Naive thymus-derived CD4-positive, alpha-beta T cell (primary cell): ENCODE measurements around the gene AK2. TPM values are rescaled to one million over a fixed set of nuclear protein-coding genes. Genes with fewer than 3 reads are reported as not detected.
A peak's percentile ranks its signal among the peaks of the same experiment; 100 is the strongest.

ENCODE experiments used
- ATAC-seq: fragments of 150-1000 bp; cut with Tn5 transposase; 2 replicates; pipeline ENCODE4 v1.10.0; 2021; ENCODE audit warnings: mild to moderate bottlenecking, moderate library complexity
- CTCF ChIA-PET: fragments of 350-600 bp; sonication (Branson Sonifier 250); formaldehyde crosslinking; loops from one replicate; lab custom pipeline; 2021; ENCODE audit warnings: antibody characterized with exemption; lab: Charles Lee
- POLR2A ChIA-PET: fragments of 350-600 bp; sonication (Branson Sonifier 250); formaldehyde crosslinking; loops from one replicate; lab custom pipeline; 2021; ENCODE audit warnings: antibody characterized with exemption, inconsistent platforms; lab: Charles Lee
- DNase-seq, 9 donors: peaks; one replicate each; pipeline versions ENCODE4 v3.0.0 to v3.0.0-alpha.2; 2020 to 2022; ENCODE audit warnings: mixed read lengths in 1 of 9
- H3K27ac ChIP-seq: one replicate; pipeline ENCODE4 v1.7.0; 2013; ENCODE audit warnings: mild to moderate bottlenecking, low read depth, low read length, moderate library complexity
- H3K27me3 ChIP-seq, 2 donors: one replicate each; pipeline ENCODE4 v1.7.0; 2013; ENCODE audit warnings: low read length in 2 of 2, mild to moderate bottlenecking in 2 of 2, moderate library complexity in 2 of 2; ENCODE audit not compliant: control insufficient read depth in 2 of 2, insufficient read depth in 2 of 2
- H3K36me3 ChIP-seq, 3 experiments: 1 replicate in 2 of 3; 2 replicates in 1 of 3; pipeline ENCODE4 v1.7.0; 2013; ENCODE audit warnings: low read length in 3 of 3, mild to moderate bottlenecking in 3 of 3, moderate library complexity in 1 of 3; ENCODE audit not compliant: insufficient read depth in 3 of 3, control insufficient read depth in 2 of 3
- H3K4me1 ChIP-seq, 2 donors: one replicate each; pipeline ENCODE4 v1.7.0; 2013; ENCODE audit warnings: low read length in 2 of 2, mild to moderate bottlenecking in 2 of 2, moderate library complexity in 1 of 2; ENCODE audit not compliant: control insufficient read depth in 2 of 2, insufficient read depth in 2 of 2
- H3K4me3 ChIP-seq: 2 replicates; pipeline ENCODE4 v1.7.0; 2013; ENCODE audit warnings: mild to moderate bottlenecking, low read length
- H3K9me3 ChIP-seq, 3 experiments: 1 replicate in 2 of 3; 2 replicates in 1 of 3; pipeline ENCODE4 v1.7.0; 2013; ENCODE audit warnings: low read length in 3 of 3; ENCODE audit not compliant: control insufficient read depth in 2 of 3
- H3K27ac Mint-ChIP-seq, 9 donors: one replicate each; pipeline ENCODE4 v1.8.0; 2020 to 2022; ENCODE audit warnings: mixed read lengths in 9 of 9, mild to moderate bottlenecking in 8 of 9, moderate library complexity in 5 of 9, inconsistent platforms in 2 of 9
- H3K27me3 Mint-ChIP-seq, 5 donors: one replicate each; pipeline ENCODE4 v1.8.0; 2021 to 2022; ENCODE audit warnings: mixed read lengths in 5 of 5, mild to moderate bottlenecking in 1 of 5
- H3K36me3 Mint-ChIP-seq, 5 donors: one replicate each; pipeline ENCODE4 v1.8.0; 2020 to 2022; ENCODE audit warnings: mixed read lengths in 5 of 5, mild to moderate bottlenecking in 3 of 5, inconsistent platforms in 1 of 5
- H3K4me1 Mint-ChIP-seq, 7 donors: one replicate each; pipeline ENCODE4 v1.8.0; 2020 to 2022; ENCODE audit warnings: mixed read lengths in 7 of 7, mild to moderate bottlenecking in 3 of 7, inconsistent platforms in 1 of 7
- H3K4me3 Mint-ChIP-seq, 10 donors: one replicate each; pipeline ENCODE4 v1.8.0; 2020 to 2022; ENCODE audit warnings: mild to moderate bottlenecking in 10 of 10, mixed read lengths in 10 of 10, moderate library complexity in 6 of 10, inconsistent platforms in 2 of 10
- H3K9me3 Mint-ChIP-seq, 11 donors: one replicate each; pipeline ENCODE4 v1.8.0; 2020 to 2022; ENCODE audit warnings: mixed read lengths in 11 of 11, mild to moderate bottlenecking in 4 of 11, inconsistent platforms in 1 of 11, moderate library complexity in 1 of 11
- intact Hi-C, 2 donors: fragments of 100-400 bp; cut with micrococcal nuclease; formaldehyde crosslinking; loops; one replicate each; pipeline ENCODE4 v1.15.1; 2023
- polyA plus RNA-seq, 2 donors: library from polyadenylated mRNA; unstranded; fragments of 300-500 nt; fragmentation: Illumina TruSeq; gene quantifications; one replicate each; pipeline ENCODE4 v1.2.3, GENCODE V29; 2021
- total RNA-seq, 6 experiments: library from RNA in 5 of 6; stranded (reverse) in 5 of 6; gene quantifications; 1 replicate in 5 of 6; 2 replicates in 1 of 6; pipeline ENCODE4 v1.2.3 and lab custom pipeline; 2021 to 2026

The AK2 gene
- total and polyA plus RNA-seq, 7 experiments from 2014 or later: 53.8 to 219 (median 97.4) TPM

GRCh38 chr1:33042831-33043230 is 6.1 kb upstream of the AK2 start:
- Histone ChIP-seq H3K27ac (no peak overlapping the region), H3K27me3 (no peaks in the 10 kb centered on the region), H3K4me1 (peaks cover 0 to 6% of the 10 kb centered on the region in 2 donors), H3K36me3 (no peaks in the 10 kb centered on the region), H3K9me3 (no peaks in the 10 kb centered on the region), H3K4me3 (no peak overlapping the region)
- H3K4me1 Mint-ChIP-seq: peaks cover 0 to 17% (median 0%) of the 10 kb centered on the region in 7 donors
- H3K9me3 Mint-ChIP-seq: no peaks in the 10 kb centered on the region
- peaks cover 0 to 4% (median 0%) of the 10 kb centered on the region in 5 donors for H3K36me3 Mint-ChIP-seq
- peak overlapping the region in 1 of 9 donors; percentile 1 for H3K27ac Mint-ChIP-seq
- peaks cover 0 to 14% (median 0%) of the 10 kb centered on the region in 5 donors for H3K27me3 Mint-ChIP-seq
- no peak overlapping the region for H3K4me3 Mint-ChIP-seq
- DNase-seq (no peak), ATAC-seq (no peak)
- intact Hi-C loops: no loop called here
- CTCF ChIA-PET: no interaction called here
- POLR2A ChIA-PET: no interaction called here

GRCh38 chr1:33041026-33041425 is 4.3 kb upstream of the AK2 start:
- Mint-ChIP-seq H3K4me3 (no peak overlapping the region), H3K27me3 (peaks cover 0 to 12% (median 0%) of the 10 kb centered on the region in 5 donors), H3K9me3 (peaks cover 0 to 3% (median 0%) of the 10 kb centered on the region in 11 donors), H3K36me3 (peaks cover 0 to 8% (median 0%) of the 10 kb centered on the region in 5 donors), H3K4me1 (peaks cover 3 to 26% (median 14%) of the 10 kb centered on the region in 7 donors), H3K27ac (no peak overlapping the region)
- CTCF ChIA-PET: no interaction called here
- DNase-seq: no peak
- no peak for ATAC-seq
- intact Hi-C loops: no loop called here
- peaks cover 0 to 5% (median 0%) of the 10 kb centered on the region in 3 experiments for H3K36me3 ChIP-seq
- H3K27me3 ChIP-seq: no peaks in the 10 kb centered on the region
- no peak overlapping the region for H3K4me3 ChIP-seq
- H3K9me3 ChIP-seq: no peaks in the 10 kb centered on the region
- no peak overlapping the region for H3K27ac ChIP-seq
- peaks cover 4 to 8% of the 10 kb centered on the region in 2 donors for H3K4me1 ChIP-seq
- POLR2A ChIA-PET: no interaction called here

GRCh38 chr1:33039840-33040239 is 3.2 kb upstream of the AK2 start:
- ATAC-seq (no peak), DNase-seq (no peak)
- Mint-ChIP-seq H3K4me3 (peak overlapping the region in 1 of 10 donors; percentile 49), H3K27me3 (peaks cover 0 to 12% (median 0%) of the 10 kb centered on the region in 5 donors), H3K9me3 (peaks cover 0 to 3% (median 0%) of the 10 kb centered on the region in 11 donors), H3K36me3 (peaks cover 0 to 10% (median 0%) of the 10 kb centered on the region in 5 donors), H3K27ac (no peak overlapping the region), H3K4me1 (peaks cover 15 to 26% (median 24%) of the 10 kb centered on the region in 7 donors)
- CTCF ChIA-PET: no interaction called here
- Histone ChIP-seq H3K4me3 (no peak overlapping the region), H3K27me3 (no peaks in the 10 kb centered on the region), H3K27ac (no peak overlapping the region), H3K36me3 (peaks cover 0 to 5% (median 0%) of the 10 kb centered on the region in 3 experiments), H3K9me3 (no peaks in the 10 kb centered on the region), H3K4me1 (peaks cover 11% of the 10 kb centered on the region in 2 donors)
- POLR2A ChIA-PET: interaction anchor here (1.3 kb wide), 1 partner anchor 87 kb away, joined by 4 read pairs; no protein-coding TSS in a partner anchor
- intact Hi-C loops: loop anchor here in 1 of 2 donors (5.0 kb wide), 1 partner anchor 57 kb away; no protein-coding TSS in a partner anchor

- no peaks in the 10 kb centered on the region for H3K27me3 ChIP-seq
- Mint-ChIP-seq H3K36me3 (peaks cover 0 to 22% (median 10%) of the 10 kb centered on the region in 5 donors), H3K27ac (peak overlapping the region; percentile 74 to 96 (median 88)), H3K4me3 (peak overlapping the region; percentile 92 to 99 (median 96)), H3K4me1 (peaks cover 42 to 58% (median 54%) of the 10 kb centered on the region in 7 donors), H3K27me3 (no peaks in the 10 kb centered on the region), H3K9me3 (peaks cover 0 to 3% (median 0%) of the 10 kb centered on the region in 11 donors)
- peaks cover 0 to 5% (median 0%) of the 10 kb centered on the region in 3 experiments for H3K36me3 ChIP-seq
- intact Hi-C loops: loop anchor here (1.0 to 5.0 kb wide), 7 partner anchors 53 to 386 kb away; partner anchors contain the start of genes S100PBP (in 2 of the 2), YARS1 (in 2 of the 2), RNF19B (in 1 of the 2) and ZBTB8OS (in 1 of the 2)
- CTCF ChIA-PET: no interaction called here
- DNase-seq: peak in 3 of 9 donors; percentile 7 to 34 (median 7)
- POLR2A ChIA-PET: interaction anchor here (1.0 kb wide), 1 partner anchor 71 kb away, joined by 3 read pairs; the partner anchor contains the start of gene RNF19B
- H3K4me1 ChIP-seq: peaks cover 11 to 25% of the 10 kb centered on the region in 2 donors
- no peak for ATAC-seq
- peak overlapping the region; percentile 73 for H3K27ac ChIP-seq
- H3K9me3 ChIP-seq: no peaks in the 10 kb centered on the region
- H3K4me3 ChIP-seq: peak overlapping the region; percentile 70
These were observed 595 bp downstream of the AK2 start for GRCh38 chr1:33036051-33036525.

GRCh38 chr1:33032126-33032869 is 4.4 kb downstream of the AK2 start:
- H3K27ac ChIP-seq: no peak overlapping the region
- H3K27me3 ChIP-seq: no peaks in the 10 kb centered on the region
- H3K27ac Mint-ChIP-seq: peak overlapping the region in 1 of 9 donors; percentile 7
- ATAC-seq: no peak
- H3K4me1 ChIP-seq: peaks cover 11 to 25% of the 10 kb centered on the region in 2 donors
- peaks cover 0 to 33% (median 15%) of the 10 kb centered on the region in 5 donors for H3K36me3 Mint-ChIP-seq
- intact Hi-C loops: no loop called here
- no peak overlapping the region for H3K4me3 ChIP-seq
- H3K9me3 ChIP-seq: no peaks in the 10 kb centered on the region
- ChIA-PET POLR2A (no interaction called here), CTCF (no interaction called here)
- H3K36me3 ChIP-seq: peaks cover 0 to 15% (median 0%) of the 10 kb centered on the region in 3 experiments
- peak overlapping the region in 6 of 10 donors; percentile 7 to 60 (median 27) for H3K4me3 Mint-ChIP-seq
- H3K9me3 Mint-ChIP-seq: peaks cover 0 to 3% (median 0%) of the 10 kb centered on the region in 11 donors
- peaks cover 56 to 86% (median 73%) of the 10 kb centered on the region in 7 donors for H3K4me1 Mint-ChIP-seq
- no peaks in the 10 kb centered on the region for H3K27me3 Mint-ChIP-seq
- no peak for DNase-seq

GRCh38 chr1:33031506-33031905 is 5.2 kb downstream of the AK2 start:
- Mint-ChIP-seq H3K9me3 (no peaks in the 10 kb centered on the region), H3K4me3 (peak overlapping the region in 4 of 10 donors; percentile 27 to 62 (median 46)), H3K27ac (peak overlapping the region in 2 of 9 donors; percentile 9 to 62), H3K36me3 (peaks cover 0 to 33% (median 15%) of the 10 kb centered on the region in 5 donors), H3K27me3 (no peaks in the 10 kb centered on the region), H3K4me1 (peaks cover 56 to 78% (median 73%) of the 10 kb centered on the region in 7 donors)
- H3K4me1 ChIP-seq: peaks cover 11 to 20% of the 10 kb centered on the region in 2 donors
- DNase-seq (no peak), ATAC-seq (no peak)
- H3K27me3 ChIP-seq: no peaks in the 10 kb centered on the region
- H3K27ac ChIP-seq: no peak overlapping the region
- intact Hi-C loops: no loop called here
- POLR2A ChIA-PET: no interaction called here
- H3K36me3 ChIP-seq: peaks cover 0 to 12% (median 0%) of the 10 kb centered on the region in 3 experiments
- H3K9me3 ChIP-seq: no peaks in the 10 kb centered on the region
- CTCF ChIA-PET: no interaction called here
- no peak overlapping the region for H3K4me3 ChIP-seq
